ENCODE data around the gene EDNRA. TPM values are rescaled to one million over a fixed set of nuclear protein-coding genes. Genes with fewer than 3 reads are reported as not detected.

EDNRA gene
- total and polyA plus RNA-seq, 4 donors = 3.7 to 99.7 (median 11.1) TPM

GRCh38 chr4:147571036-147571770 lies 90.3 kb downstream of the EDNRA start:
- Histone ChIP-seq H3K4me1 (ENCODE audit: control insufficient read depth in 5 of 5, insufficient read depth in 5 of 5, low read length in 5 of 5) (no peaks in the 10 kb centered on the region), H3K9me3 (ENCODE audit: control insufficient read depth in 4 of 4, insufficient read depth in 3 of 4, low read length in 3 of 4) (peaks cover 0 to 2% (median 0%) of the 10 kb centered on the region in 4 donors), H3K36me3 (ENCODE audit: control insufficient read depth in 4 of 4, insufficient read depth in 4 of 4, low read length in 4 of 4) (no peaks in the 10 kb centered on the region), H3K9ac (ENCODE audit: insufficient read depth in 1 of 2, low read length in 2 of 2) (no peak overlapping the region), H3K27ac (ENCODE audit: low read depth in 1 of 2, low read length in 1 of 2) (no peak overlapping the region), H3K27me3 (ENCODE audit: control insufficient read depth in 3 of 3, insufficient read depth in 3 of 3, low read length in 2 of 3) (no peaks in the 10 kb centered on the region), H3K4me3 (no peak overlapping the region)
- WGBS, 2 donors = 70 to 73% methylated on average over 5 of the region's 5 CpGs
- no peak for TF ChIP-seq CTCF (IDR thresholded peaks at IDR 0.05; ENCODE audit: control extremely low read depth, extremely low read depth)
- DNase-seq = no peak
- no peak for ATAC-seq (ENCODE audit: insufficient read depth, low FRiP score)

DNA sequence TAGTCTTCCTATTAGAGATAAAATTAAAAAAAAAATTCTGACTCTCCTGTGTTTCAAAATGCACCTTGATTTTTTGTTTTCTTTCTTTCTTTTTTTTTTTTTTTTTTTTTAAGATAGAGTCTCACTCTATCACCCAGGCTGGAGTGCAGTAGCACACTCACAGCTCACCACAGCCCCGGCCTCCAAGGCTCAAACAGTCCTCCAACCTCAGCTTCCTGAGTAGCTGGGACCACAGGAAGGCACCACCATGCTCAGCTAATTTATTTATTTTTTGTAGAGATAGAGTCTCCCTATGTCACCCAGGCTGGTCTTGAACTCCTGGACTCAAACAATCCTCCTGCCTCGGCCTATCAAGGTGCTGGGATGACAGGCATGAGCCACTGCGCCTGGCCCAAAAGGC lies 95.2 kb downstream of the EDNRA start:
- TF ChIP-seq CTCF (IDR thresholded peaks at IDR 0.05; ENCODE audit: control extremely low read depth, extremely low read depth) = no peak
- H3K36me3 ChIP-seq (ENCODE audit: control insufficient read depth in 4 of 4, insufficient read depth in 4 of 4, low read length in 4 of 4) = no peaks in the 10 kb centered on the region
- ATAC-seq (ENCODE audit: insufficient read depth, low FRiP score) (no peak), DNase-seq (no peak)
- no peaks in the 10 kb centered on the region for H3K4me1 ChIP-seq (ENCODE audit: control insufficient read depth in 5 of 5, insufficient read depth in 5 of 5, low read length in 5 of 5)
- no peak overlapping the region for H3K9ac ChIP-seq (ENCODE audit: insufficient read depth in 1 of 2, low read length in 2 of 2)
- 77 to 86% methylated on average over 3 of the region's 3 CpGs for WGBS, 2 donors
- no peak overlapping the region for H3K27ac ChIP-seq (ENCODE audit: low read depth in 1 of 2, low read length in 1 of 2)
- H3K27me3 ChIP-seq (ENCODE audit: control insufficient read depth in 3 of 3, insufficient read depth in 3 of 3, low read length in 2 of 3) = no peaks in the 10 kb centered on the region
- no peak overlapping the region for H3K4me3 ChIP-seq
- H3K9me3 ChIP-seq (ENCODE audit: control insufficient read depth in 4 of 4, insufficient read depth in 3 of 4, low read length in 3 of 4) = peaks cover 0 to 2% (median 0%) of the 10 kb centered on the region in 4 donors

DNA sequence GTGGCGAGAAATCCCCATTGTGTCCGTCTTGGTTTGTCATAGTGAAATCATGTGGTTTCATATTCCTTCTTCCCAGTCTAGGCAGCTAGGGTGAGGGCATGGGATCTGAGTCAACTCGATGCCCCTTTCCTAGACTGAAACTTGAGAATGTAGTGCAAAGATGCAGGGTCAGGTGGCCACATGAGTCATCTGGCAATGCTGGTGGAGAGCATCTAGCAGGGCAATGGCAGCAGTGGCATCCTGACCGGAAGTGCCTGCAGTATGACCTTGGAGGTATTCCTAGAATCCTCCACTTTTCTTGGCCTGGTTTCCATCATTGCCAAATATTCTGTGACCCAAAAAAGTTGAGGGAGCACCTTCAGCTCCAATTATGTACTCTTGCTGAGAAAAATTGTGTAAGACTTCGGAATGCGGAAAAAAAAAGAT lies 97.2 kb downstream of the EDNRA start:
- Histone ChIP-seq H3K9me3 (ENCODE audit: control insufficient read depth in 4 of 4, insufficient read depth in 3 of 4, low read length in 3 of 4) (peaks cover 0 to 2% (median 0%) of the 10 kb centered on the region in 4 donors), H3K27ac (ENCODE audit: low read depth in 1 of 2, low read length in 1 of 2) (no peak overlapping the region), H3K4me1 (ENCODE audit: control insufficient read depth in 5 of 5, insufficient read depth in 5 of 5, low read length in 5 of 5) (no peaks in the 10 kb centered on the region), H3K9ac (ENCODE audit: insufficient read depth in 1 of 2, low read length in 2 of 2) (no peak overlapping the region), H3K27me3 (ENCODE audit: control insufficient read depth in 3 of 3, insufficient read depth in 3 of 3, low read length in 2 of 3) (no peaks in the 10 kb centered on the region), H3K4me3 (no peak overlapping the region), H3K36me3 (ENCODE audit: control insufficient read depth in 4 of 4, insufficient read depth in 4 of 4, low read length in 4 of 4) (no peaks in the 10 kb centered on the region)
- 78 to 83% methylated on average over 6 of the region's 6 CpGs for WGBS, 2 donors
- ATAC-seq (ENCODE audit: insufficient read depth, low FRiP score) = no peak
- no peak for TF ChIP-seq CTCF (IDR thresholded peaks at IDR 0.05; ENCODE audit: control extremely low read depth, extremely low read depth)
- no peak for DNase-seq

Measured in lung (tissue), 12 donors.